Liver (tissue), 3 donors: ENCODE measurements around the gene SYNGR3.

Source experiments
- CTCF ChIP-seq: fragments of 150-350 bp; IDR thresholded peaks from 2 replicates; pipeline ENCODE4 v1.5.1; 2017; ENCODE audit warnings: improper control_type of control experiment, low read depth, low read length; ENCODE audit not compliant: missing input control
- GABPA ChIP-seq, 2 donors: IDR thresholded peaks in 1 of 2; conservative IDR thresholded peaks in 1 of 2; 2 replicates each; pipeline ENCODE4 v1.6.1; 2016; ENCODE audit warnings: antibody characterized with exemption in 2 of 2, mild to moderate bottlenecking in 1 of 2, moderate library complexity in 1 of 2
- HNF4A ChIP-seq, 2 donors: conservative IDR thresholded peaks; 2 replicates each; pipeline ENCODE4 v1.6.1; 2016; ENCODE audit warnings: antibody characterized with exemption in 2 of 2, mild to moderate bottlenecking in 2 of 2
- HNF4G ChIP-seq: IDR thresholded peaks from 2 replicates; pipeline ENCODE4 v1.6.1; 2016; ENCODE audit warnings: antibody characterized with exemption
- SP1 ChIP-seq: IDR thresholded peaks from 2 replicates; pipeline ENCODE4 v1.6.1; 2018; ENCODE audit warnings: antibody characterized with exemption, mild to moderate bottlenecking
- TAF1 ChIP-seq: conservative IDR thresholded peaks from 2 replicates; pipeline ENCODE4 v1.6.1; 2016; ENCODE audit warnings: antibody characterized with exemption, mild to moderate bottlenecking
- YY1 ChIP-seq: IDR thresholded peaks from 2 replicates; pipeline ENCODE4 v1.6.1; 2016; ENCODE audit warnings: antibody characterized with exemption, mild to moderate bottlenecking
- donor health status: healthy.
- donor health status: healthy.

GRCh38 chr16:2025251-2025650, 35.5 kb downstream of the SYNGR3 start:
- TF ChIP-seq CTCF, result no peak
- TF ChIP-seq YY1, result no peak
- no peak for TF ChIP-seq TAF1
- no peak for TF ChIP-seq SP1
- no peak for TF ChIP-seq HNF4G
- TF ChIP-seq HNF4A (conservative IDR thresholded peaks at IDR 0.05), result no peak
- no peak for TF ChIP-seq GABPA (IDR thresholded peaks at IDR 0.05 in 1 of 2, conservative IDR thresholded peaks at IDR 0.05 in 1 of 2)
